A673 (cell line): ENCODE data around the gene TAGLN2.

Experiments
- EZH2 ChIP-seq: fragments of 200-600 bp; sonication (generic); IDR thresholded peaks from 2 replicates; pipeline ENCODE4 v1.6.1; 2017; ENCODE audit warnings: borderline replicate concordance, low read depth, mild to moderate bottlenecking, mixed read lengths, antibody characterized with exemption, low read length; ENCODE audit not compliant: poor library complexity, severe bottlenecking
- TF ChIP-seq, protein P1 (sequence below): fragments of 300-800, 200-600 bp; sonication (generic); conservative IDR thresholded peaks from 2 replicates; pipeline ENCODE4 v1.5.1; 2017; ENCODE audit warnings: low read depth, mild to moderate bottlenecking, antibody characterized with exemption, low read length, moderate library complexity, mixed read lengths

DNA sequence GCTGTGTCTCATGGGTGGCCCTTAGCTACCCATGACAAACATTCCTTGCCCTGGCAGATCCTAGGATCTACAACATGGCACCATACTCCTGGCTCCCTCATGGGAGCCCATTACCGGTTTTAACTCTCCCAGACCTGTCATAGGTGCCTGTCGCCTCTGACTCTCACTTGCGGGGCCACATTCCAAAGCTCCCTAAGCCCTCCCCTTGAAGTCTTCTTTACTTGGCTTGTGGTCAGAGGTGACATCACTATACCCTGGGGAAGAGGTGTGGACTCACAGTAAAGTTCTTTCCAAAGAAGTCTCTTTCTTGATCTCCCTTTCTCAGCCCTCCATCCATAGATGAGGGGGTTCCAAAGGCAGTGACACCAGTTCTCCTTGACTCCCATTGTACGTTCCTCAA, 34.1 kb upstream of the TAGLN2 start:
- TF ChIP-seq, protein P1, sequence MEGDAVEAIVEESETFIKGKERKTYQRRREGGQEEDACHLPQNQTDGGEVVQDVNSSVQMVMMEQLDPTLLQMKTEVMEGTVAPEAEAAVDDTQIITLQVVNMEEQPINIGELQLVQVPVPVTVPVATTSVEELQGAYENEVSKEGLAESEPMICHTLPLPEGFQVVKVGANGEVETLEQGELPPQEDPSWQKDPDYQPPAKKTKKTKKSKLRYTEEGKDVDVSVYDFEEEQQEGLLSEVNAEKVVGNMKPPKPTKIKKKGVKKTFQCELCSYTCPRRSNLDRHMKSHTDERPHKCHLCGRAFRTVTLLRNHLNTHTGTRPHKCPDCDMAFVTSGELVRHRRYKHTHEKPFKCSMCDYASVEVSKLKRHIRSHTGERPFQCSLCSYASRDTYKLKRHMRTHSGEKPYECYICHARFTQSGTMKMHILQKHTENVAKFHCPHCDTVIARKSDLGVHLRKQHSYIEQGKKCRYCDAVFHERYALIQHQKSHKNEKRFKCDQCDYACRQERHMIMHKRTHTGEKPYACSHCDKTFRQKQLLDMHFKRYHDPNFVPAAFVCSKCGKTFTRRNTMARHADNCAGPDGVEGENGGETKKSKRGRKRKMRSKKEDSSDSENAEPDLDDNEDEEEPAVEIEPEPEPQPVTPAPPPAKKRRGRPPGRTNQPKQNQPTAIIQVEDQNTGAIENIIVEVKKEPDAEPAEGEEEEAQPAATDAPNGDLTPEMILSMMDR: no peak
- TF ChIP-seq EZH2: no peak
